ENCODE measurements around the gene TRIM68.

- no peak for TF ChIP-seq EZH2phosphoT487 (IDR thresholded peaks at IDR 0.05; ENCODE audit: low read depth, severe bottlenecking, unreplicated experiment)
- TF ChIP-seq CTCF (IDR thresholded peaks at IDR 0.05; ENCODE audit: poor library complexity): no peak
- TF ChIP-seq EZH2 (IDR thresholded peaks at IDR 0.05; ENCODE audit: borderline replicate concordance): no peak
Observed at GRCh38 chr11:4615856-4616444, 7.9 kb upstream of the TRIM68 start.

Measured in hepatocyte (in vitro differentiated cells).